Endothelial cell of umbilical vein (primary cell): ENCODE data around the gene PYCR2. TPM values are rescaled to one million over a fixed set of nuclear protein-coding genes. Genes with fewer than 3 reads are reported as not detected.
"Not testable (repeated sequence)": the region's sequence is repeated elsewhere in the genome, so short reads cannot be mapped to it uniquely, and the experiment has no call there.

Experiments
- BruUV-seq: library from RNA; stranded (reverse); fragments of 400-500 nt; replicated peaks from 2 replicates; lab custom pipeline; 2021; lab: Mats Ljungman, UMichigan
- CTCF ChIA-PET: fragments of 300-600, 350-600 bp; sonication (Branson Sonifier 250); formaldehyde crosslinking; loops from one replicate; lab custom pipeline; 2021; ENCODE audit warnings: antibody characterized with exemption, inconsistent platforms; lab: Charles Lee
- POLR2A ChIA-PET: fragments of 300-600, 350-600 bp; sonication (Branson Sonifier 250); formaldehyde crosslinking; loops from one replicate; lab custom pipeline; 2021; ENCODE audit warnings: antibody characterized with exemption, inconsistent platforms; lab: Charles Lee
- DNase-seq: peaks from one replicate; pipeline ENCODE4 v3.0.0-alpha.2; 2011; ENCODE audit warnings: low read depth, low spot score
- FAIRE-seq: peaks from 2 replicates; lab custom pipeline; 2011; peaks lifted over from hg19 to GRCh38; lab: Jason Lieb, UNC
- H2AFZ ChIP-seq: 2 replicates; pipeline ENCODE4 v1.6.0; 2012; ENCODE audit warnings: low read depth, low read length, control low read depth, inconsistent platforms
- H3K27ac ChIP-seq: 2 replicates; pipeline ENCODE4 v1.5.1; 2011; ENCODE audit warnings: low read depth, mild to moderate bottlenecking, control low read depth, low read length, moderate library complexity; ENCODE audit not compliant: insufficient read depth
- H3K27me3 ChIP-seq, 2 experiments: 2 replicates each; pipeline versions ENCODE4 v1.6.0 to v1.6.1; 2011; ENCODE audit warnings: low read length in 2 of 2, mixed read lengths in 1 of 2; ENCODE audit not compliant: control insufficient read depth in 2 of 2, insufficient read depth in 2 of 2
- H3K36me3 ChIP-seq, 2 experiments: 2 replicates in 1 of 2; 3 replicates in 1 of 2; pipeline ENCODE4 v1.5.1; 2011; ENCODE audit warnings: low read length in 2 of 2, mild to moderate bottlenecking in 1 of 2, moderate library complexity in 1 of 2; ENCODE audit not compliant: control insufficient read depth in 2 of 2, insufficient read depth in 2 of 2; ENCODE audit errors: extremely low read depth in 1 of 2
- H3K4me1 ChIP-seq: 3 replicates; pipeline ENCODE4 v1.5.1; 2011; ENCODE audit warnings: mild to moderate bottlenecking, low read length; ENCODE audit not compliant: control insufficient read depth, insufficient read depth; ENCODE audit errors: extremely low read depth
- H3K4me2 ChIP-seq: 2 replicates; pipeline ENCODE4 v1.6.1; 2011; ENCODE audit warnings: low read length, control low read depth, mixed read lengths; ENCODE audit not compliant: insufficient read depth
- H3K4me3 ChIP-seq, 3 experiments: fragments of 200-600 bp in 1 of 3; sonication (generic), shearing (Covaris generic) in 1 of 3; replicated peaks in 1 of 3; 2 replicates each; pipeline ENCODE4 v1.5.1; 2011 to 2016; ENCODE audit warnings: control low read depth in 3 of 3, low read length in 3 of 3, mild to moderate bottlenecking in 2 of 3, inconsistent platforms in 1 of 3, low read depth in 1 of 3, moderate library complexity in 1 of 3; ENCODE audit not compliant: insufficient read depth in 1 of 3
- H3K79me2 ChIP-seq: 2 replicates; pipeline ENCODE4 v1.6.0; 2012; ENCODE audit warnings: low read length, inconsistent platforms; ENCODE audit not compliant: control insufficient read depth, insufficient read depth
- H3K9ac ChIP-seq: replicated peaks from 2 replicates; pipeline ENCODE3; 2011; ENCODE audit warnings: low read length, control low read depth; ENCODE audit not compliant: insufficient read depth; ENCODE audit errors: extremely low read depth
- H3K9me1 ChIP-seq: replicated peaks from 3 replicates; pipeline ENCODE4 v1.6.0; 2011; ENCODE audit warnings: mild to moderate bottlenecking, low read length; ENCODE audit not compliant: control insufficient read depth, insufficient read depth; ENCODE audit errors: extremely low read depth
- H3K9me3 ChIP-seq: replicated peaks from 2 replicates; pipeline ENCODE4 v1.5.1; 2012; ENCODE audit warnings: low read length, inconsistent platforms; ENCODE audit not compliant: control insufficient read depth, insufficient read depth
- H4K20me1 ChIP-seq: replicated peaks from 2 replicates; pipeline ENCODE3; 2011; ENCODE audit warnings: mild to moderate bottlenecking, low read length; ENCODE audit not compliant: control insufficient read depth, insufficient read depth; ENCODE audit errors: extremely low read depth
- EZH2 ChIP-seq: IDR thresholded peaks from 2 replicates; pipeline ENCODE4 v1.6.1; 2012; ENCODE audit warnings: borderline replicate concordance, low read depth, mild to moderate bottlenecking, moderate library complexity, low read length, inconsistent platforms; ENCODE audit not compliant: severe bottlenecking
- FOS ChIP-seq: IDR thresholded peaks from 2 replicates; pipeline ENCODE4 v1.6.1; 2011; ENCODE audit warnings: mild to moderate bottlenecking, low read length, moderate library complexity, borderline replicate concordance; ENCODE audit not compliant: insufficient read depth
- GATA2 ChIP-seq: IDR thresholded peaks from 2 replicates; pipeline ENCODE4 v1.7.0; 2011; ENCODE audit warnings: low read depth, mild to moderate bottlenecking, moderate library complexity, mixed read lengths, low read length; ENCODE audit not compliant: insufficient read length, insufficient read depth
- JUN ChIP-seq: IDR thresholded peaks from 2 replicates; pipeline ENCODE4 v1.6.1; 2011; ENCODE audit warnings: borderline replicate concordance, low read depth; ENCODE audit not compliant: insufficient read length, insufficient read depth
- MYC ChIP-seq: IDR thresholded peaks from one replicate; pipeline ENCODE4 v1.6.1; 2011; ENCODE audit warnings: mild to moderate bottlenecking, low read depth, low read length
- POLR2A ChIP-seq: IDR thresholded peaks from 2 replicates; pipeline ENCODE4 v1.6.1; 2012; ENCODE audit warnings: low read depth, mild to moderate bottlenecking, control low read depth, low read length
- POLR2AphosphoS5 ChIP-seq: IDR thresholded peaks from 2 replicates; pipeline ENCODE4 v1.6.1; 2012; ENCODE audit warnings: low read depth, mild to moderate bottlenecking, control low read depth, low read length, moderate library complexity; ENCODE audit not compliant: insufficient read depth
- dilution Hi-C: fragments of 300-500 bp; cut with MboI; formaldehyde crosslinking; loops from one replicate; pipeline ENCODE4 v1.15.0; 2019; ENCODE audit warnings: low sequenced_read_pairs; ENCODE audit not compliant: extremely low pct_ligation_motif_present
- intact Hi-C: fragments of 100-400 bp; cut with micrococcal nuclease; formaldehyde crosslinking; loops from one replicate; pipeline ENCODE4 v1.10.0; 2022
- polyA plus RNA-seq, 4 experiments: library from polyadenylated mRNA; depleted of rRNA in 3 of 4; stranded (reverse) in 3 of 4; unstranded in 1 of 4; fragments of >200 nt; gene quantifications; 2 replicates each; pipeline versions ENCODE4 v1.2.1 to v1.2.3, GENCODE V29; 2011 to 2012; ENCODE audit warnings: missing spikeins in 1 of 4
- total RNA-seq: library from RNA; stranded (reverse); gene quantifications from 2 replicates; pipeline ENCODE4 v1.2.3, GENCODE V29; 2021
- TF ChIP-seq, protein P1 (sequence below): IDR thresholded peaks from 2 replicates; pipeline ENCODE4 v1.6.1; 2011; ENCODE audit not compliant: insufficient read depth, insufficient read length
- TF ChIP-seq, protein P2 (sequence below), 2 donors: IDR thresholded peaks; 1 replicate in 1 of 2; 2 replicates in 1 of 2; pipeline ENCODE4 v1.5.1; 2011; ENCODE audit warnings: low read length in 2 of 2, mild to moderate bottlenecking in 2 of 2, moderate library complexity in 2 of 2, control low read depth in 1 of 2, inconsistent platforms in 1 of 2, low read depth in 1 of 2; ENCODE audit not compliant: insufficient read depth in 1 of 2; ENCODE audit errors: extremely low read depth in 1 of 2

The PYCR2 gene
- total and polyA plus RNA-seq, 2 donors (not counting 3 experiments of a cell fraction or from before 2014, with no cell fraction given) = 64.6 to 65.1 TPM

DNA sequence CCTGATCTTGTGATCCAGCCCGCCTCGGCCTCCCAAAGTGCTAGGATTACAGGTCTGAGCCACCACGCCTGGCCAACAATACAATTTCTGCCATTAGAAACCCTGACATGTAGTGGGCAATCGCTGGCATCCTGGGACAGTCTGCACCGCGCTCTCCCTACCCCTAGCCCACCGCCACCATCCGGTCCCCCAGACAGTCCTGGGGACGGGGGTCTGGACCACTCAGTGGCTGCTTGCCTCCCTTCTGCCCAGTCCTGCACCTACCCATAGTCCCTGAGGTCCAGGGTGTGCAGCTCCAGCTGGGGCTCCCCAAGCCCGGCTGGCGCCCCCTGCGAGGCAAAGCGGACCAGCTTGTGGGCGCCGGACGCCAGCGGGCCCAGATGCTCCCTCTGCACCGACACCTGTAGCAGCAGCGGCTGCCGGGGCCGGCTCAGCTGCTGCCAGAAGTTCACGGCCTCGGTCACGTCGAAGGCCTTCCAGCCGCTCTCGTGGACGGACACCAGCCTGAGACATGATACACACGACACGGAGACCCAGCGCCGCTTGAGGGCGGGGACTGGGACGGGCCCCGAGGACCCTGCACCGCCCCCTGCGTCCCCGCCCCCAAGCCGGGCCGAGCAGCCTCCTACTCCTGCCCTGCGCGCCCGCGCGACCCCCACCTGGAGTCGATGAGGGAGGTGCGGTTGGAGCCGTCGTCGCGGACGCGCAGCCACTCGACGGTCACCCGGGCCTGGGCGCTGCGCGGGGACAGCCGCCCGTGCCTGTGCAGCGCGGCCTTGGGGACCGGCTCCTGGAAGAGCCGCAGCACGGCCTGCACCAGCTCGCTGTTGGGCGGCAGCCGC, 15.3 kb upstream of the PYCR2 start:
- CTCF ChIA-PET = interaction anchor here (0.7 kb wide), 1 partner anchor 396 kb away, joined by 3 read pairs; no protein-coding TSS in a partner anchor
- H3K9me1 ChIP-seq, POLR2A ChIA-PET: not testable (repeated sequence)

GRCh38 chr1:225937048-225937968, 13.3 kb upstream of the PYCR2 start:
- intact Hi-C loops (no loop called here), dilution Hi-C loops (no loop called here)
- no TSS peak for BruUV-seq
- Histone ChIP-seq H3K27ac (no peak overlapping the region), H2AFZ (no peak overlapping the region), H3K36me3 (no peaks in the 10 kb centered on the region), H3K9me1 (no peaks in the 10 kb centered on the region), H3K4me3 (no peak overlapping the region), H3K9me3 (no peaks in the 10 kb centered on the region), H3K27me3 (no peaks in the 10 kb centered on the region), H3K4me1 (no peaks in the 10 kb centered on the region), H3K9ac (no peak overlapping the region), H4K20me1 (no peaks in the 10 kb centered on the region), H3K4me2 (no peak overlapping the region), H3K79me2 (no peaks in the 10 kb centered on the region)
- ChIA-PET CTCF (interaction anchor here (0.7 to 1.4 kb wide), 4 partner anchors 11 to 50 kb away, joined by 3 to 4 read pairs (median 3); partner anchors contain the start of gene PYCR2), POLR2A (interaction anchor here (0.6 kb wide), 1 partner anchor 1364 kb away, joined by 5 read pairs; no protein-coding TSS in a partner anchor)
- no peak for DNase-seq
- TF ChIP-seq MYC (no peak), GATA2 (no peak), POLR2AphosphoS5 (no peak), POLR2A (no peak), FOS (no peak), EZH2 (no peak), JUN (no peak)
- TF ChIP-seq, protein P1, sequence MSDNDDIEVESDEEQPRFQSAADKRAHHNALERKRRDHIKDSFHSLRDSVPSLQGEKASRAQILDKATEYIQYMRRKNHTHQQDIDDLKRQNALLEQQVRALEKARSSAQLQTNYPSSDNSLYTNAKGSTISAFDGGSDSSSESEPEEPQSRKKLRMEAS = no peak
- TF ChIP-seq, protein P2, sequence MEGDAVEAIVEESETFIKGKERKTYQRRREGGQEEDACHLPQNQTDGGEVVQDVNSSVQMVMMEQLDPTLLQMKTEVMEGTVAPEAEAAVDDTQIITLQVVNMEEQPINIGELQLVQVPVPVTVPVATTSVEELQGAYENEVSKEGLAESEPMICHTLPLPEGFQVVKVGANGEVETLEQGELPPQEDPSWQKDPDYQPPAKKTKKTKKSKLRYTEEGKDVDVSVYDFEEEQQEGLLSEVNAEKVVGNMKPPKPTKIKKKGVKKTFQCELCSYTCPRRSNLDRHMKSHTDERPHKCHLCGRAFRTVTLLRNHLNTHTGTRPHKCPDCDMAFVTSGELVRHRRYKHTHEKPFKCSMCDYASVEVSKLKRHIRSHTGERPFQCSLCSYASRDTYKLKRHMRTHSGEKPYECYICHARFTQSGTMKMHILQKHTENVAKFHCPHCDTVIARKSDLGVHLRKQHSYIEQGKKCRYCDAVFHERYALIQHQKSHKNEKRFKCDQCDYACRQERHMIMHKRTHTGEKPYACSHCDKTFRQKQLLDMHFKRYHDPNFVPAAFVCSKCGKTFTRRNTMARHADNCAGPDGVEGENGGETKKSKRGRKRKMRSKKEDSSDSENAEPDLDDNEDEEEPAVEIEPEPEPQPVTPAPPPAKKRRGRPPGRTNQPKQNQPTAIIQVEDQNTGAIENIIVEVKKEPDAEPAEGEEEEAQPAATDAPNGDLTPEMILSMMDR (IDR thresholded peaks at IDR 0.05; ENCODE audit: extremely low read depth in 1 of 2, insufficient read depth in 1 of 2, low read depth in 1 of 2, low read length in 2 of 2) = no peak
- FAIRE-seq = no peak

More for the DNA sequence above, 15.3 kb upstream of the PYCR2 start:
- H3K27ac ChIP-seq, H2AFZ ChIP-seq, dilution Hi-C loops, H3K4me2 ChIP-seq, FAIRE-seq, BruUV-seq, H3K9ac ChIP-seq, H3K9me3 ChIP-seq, DNase-seq, H3K27me3 ChIP-seq, H3K79me2 ChIP-seq, H3K4me1 ChIP-seq, H4K20me1 ChIP-seq, intact Hi-C loops, H3K36me3 ChIP-seq: not testable (repeated sequence)
- H3K4me3 ChIP-seq = peak overlapping the region in 1 of 3 experiments; percentile 18
